HG02973 (cell line): ENCODE data around the gene GLRA3.
"Not testable (repeated sequence)": the region's sequence is repeated elsewhere in the genome, so short reads cannot be mapped to it uniquely, and the experiment has no call there.

Source experiments
- ATAC-seq: cut with Tn5 transposase; IDR thresholded peaks from one replicate; pipeline ENCODE4 v1.9.1; 2021; ENCODE audit warnings: moderate library complexity; ENCODE audit not compliant: unreplicated experiment

GLRA3 gene

DNA sequence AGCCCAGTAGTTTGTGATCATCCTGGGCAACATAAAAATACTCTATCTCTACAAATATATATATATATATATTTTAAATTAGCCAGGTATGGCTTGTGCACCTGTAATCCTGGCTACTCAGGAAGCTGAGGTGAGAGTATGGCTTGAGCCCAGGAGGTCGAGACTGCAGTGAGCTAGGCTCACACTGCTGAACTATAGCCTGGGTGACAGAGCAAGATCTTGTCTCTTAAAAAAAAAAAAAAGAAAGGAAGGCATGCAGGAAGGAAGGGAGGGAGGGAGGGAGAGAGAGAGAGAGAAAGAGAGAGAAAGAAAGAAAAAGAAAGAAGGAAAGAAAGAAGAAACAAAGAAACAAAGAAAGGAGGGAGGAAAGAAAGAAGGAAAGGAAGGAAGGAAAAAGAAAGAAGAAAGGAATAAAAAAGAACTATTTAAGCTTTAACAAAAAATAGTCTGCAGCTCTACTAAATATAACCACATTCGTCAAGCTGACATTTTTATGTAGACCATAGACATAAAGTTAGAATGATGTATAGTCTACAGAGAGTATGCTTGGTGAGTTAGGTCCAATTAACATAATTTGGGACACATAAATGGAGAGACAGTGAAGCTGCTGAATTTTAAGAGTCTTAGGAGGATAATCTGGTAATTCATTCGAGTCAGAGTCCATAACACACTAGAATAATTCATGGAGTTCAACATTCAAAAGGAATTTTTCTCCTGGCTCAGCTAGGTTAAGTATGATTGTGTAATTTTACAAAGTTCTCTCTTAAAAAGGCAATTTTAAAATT lies 111.9 kb downstream of the GLRA3 start:
- no peak for ATAC-seq

DNA sequence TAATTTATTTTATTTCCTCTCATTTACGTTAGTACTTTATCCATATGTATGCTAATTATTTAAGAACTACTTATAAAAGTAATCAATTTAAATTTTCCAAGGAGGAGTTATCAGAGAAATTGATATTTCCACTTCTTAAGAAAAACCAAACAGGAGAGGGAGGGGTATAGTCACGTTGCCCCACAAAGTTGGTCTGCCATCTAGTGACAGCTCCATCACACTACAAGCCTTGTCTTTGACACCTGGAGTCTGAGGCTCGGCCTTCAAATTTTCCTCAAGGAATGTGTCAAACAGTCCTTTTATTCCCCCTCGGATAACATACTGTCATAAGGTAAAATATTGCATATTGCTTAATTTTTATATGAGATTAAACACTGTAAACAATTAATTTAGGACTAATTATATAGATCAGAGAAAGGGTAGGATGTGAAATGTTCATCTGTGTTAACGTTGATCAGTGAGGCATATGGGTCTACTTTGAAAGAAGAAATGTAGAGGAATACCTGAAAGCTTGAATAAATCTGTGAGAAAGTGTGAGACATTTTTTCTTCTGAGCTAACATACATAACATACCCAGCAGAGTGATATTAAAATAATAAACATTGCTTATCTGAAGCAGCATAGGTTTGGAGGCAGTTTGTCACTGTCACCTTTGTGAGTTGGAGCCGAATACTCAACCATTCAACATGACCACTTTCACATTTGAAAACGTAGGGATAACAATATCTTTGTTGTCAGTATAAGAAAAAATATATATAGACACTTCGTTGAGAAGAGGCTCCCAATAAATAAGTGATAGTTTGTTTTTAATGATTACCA lies 114.4 kb downstream of the GLRA3 start:
- ATAC-seq, result peak; percentile 97

DNA sequence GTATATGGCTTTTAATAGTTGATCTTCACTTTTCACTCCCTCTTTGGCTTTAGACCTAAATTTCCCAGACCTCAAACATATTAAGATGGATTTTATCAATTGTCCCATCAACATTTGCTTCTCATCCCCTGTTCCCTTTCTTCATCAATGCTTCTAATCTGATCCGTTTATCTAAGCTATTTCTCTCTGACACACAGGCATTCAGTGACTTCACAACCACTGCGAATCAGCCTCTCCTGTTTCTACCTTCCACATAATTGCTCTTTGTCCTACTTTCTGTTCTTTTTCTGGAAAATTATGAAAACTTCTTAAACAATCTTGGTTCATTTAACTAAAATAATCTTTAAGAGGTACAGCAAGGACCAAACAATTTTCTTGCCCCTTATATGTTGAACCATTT lies 115.2 kb downstream of the GLRA3 start:
- ATAC-seq, result no peak

DNA sequence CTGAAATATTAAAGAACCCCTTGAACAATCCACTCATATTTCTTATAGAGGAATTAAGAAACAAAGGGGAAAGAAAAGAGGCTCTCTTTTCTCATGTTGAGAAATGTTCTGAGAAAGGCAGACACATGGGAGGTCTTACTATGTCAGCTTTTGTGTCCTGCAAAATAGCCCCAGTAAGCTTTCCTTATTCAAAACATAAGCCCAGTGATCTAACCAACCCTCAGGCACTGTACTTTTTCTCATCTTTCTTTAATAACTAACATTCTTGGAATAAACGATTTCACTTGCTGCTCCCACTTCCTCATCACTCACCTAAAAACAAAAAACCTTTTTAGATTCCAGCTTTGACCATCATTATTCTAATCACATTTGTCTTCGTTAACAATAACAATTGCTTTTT lies 115.9 kb downstream of the GLRA3 start:
- no peak for ATAC-seq

DNA sequence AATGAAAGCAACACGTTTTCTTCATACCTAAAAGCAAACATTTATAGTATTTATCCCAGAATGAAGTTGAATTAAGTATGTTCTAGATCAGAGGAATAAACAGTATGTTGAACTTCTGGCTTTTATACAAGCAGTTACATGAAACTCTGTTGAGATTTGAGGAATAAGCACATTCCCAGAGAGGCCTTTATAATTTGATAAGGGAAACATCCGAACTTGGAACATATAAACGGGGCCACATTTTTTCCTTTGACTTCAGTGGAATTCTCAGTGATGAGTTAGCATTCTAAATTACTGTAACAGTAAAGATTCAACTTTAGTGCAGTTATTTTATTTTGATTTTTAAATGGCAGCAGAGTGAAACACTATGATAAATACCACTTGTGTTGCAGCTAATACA lies 119.5 kb downstream of the GLRA3 start:
- ATAC-seq, result no peak

DNA sequence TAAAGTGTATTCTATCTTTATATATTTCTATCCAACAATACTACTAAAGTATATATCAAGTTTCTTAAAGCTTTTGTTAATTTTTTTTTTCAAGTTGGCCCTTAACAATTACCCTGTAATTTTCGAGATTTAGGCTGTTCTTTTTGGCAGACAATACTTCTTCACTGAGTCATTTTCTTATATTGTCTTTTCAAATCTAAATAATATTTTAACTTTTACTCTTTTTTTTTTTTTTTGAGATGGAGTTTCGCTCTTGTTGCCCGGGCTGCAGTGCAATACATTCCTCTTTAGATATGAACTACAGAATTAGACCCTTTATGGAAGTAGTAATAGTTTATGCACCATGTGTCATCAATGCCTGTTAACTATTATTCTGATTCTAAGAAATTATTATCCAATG lies 120.7 kb downstream of the GLRA3 start:
- no peak for ATAC-seq

DNA sequence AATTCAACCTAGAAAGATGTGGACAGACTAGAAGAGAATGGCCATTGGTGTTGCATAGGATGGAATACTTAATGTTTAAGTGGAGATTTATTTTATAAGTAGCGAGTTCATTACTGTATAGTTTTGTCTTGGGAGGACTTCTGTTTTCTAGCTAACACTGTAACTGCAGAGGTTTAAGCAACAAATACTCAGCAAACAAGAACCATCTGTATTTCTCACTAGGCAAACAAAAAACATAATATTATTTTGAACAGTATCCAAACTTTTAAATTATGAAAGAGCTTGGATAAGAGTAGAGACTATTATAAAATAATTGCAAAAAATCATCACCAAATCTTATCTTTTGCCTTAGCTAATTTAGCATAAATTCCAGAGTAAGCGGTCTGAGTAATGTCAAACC lies 121.1 kb downstream of the GLRA3 start:
- ATAC-seq, result no peak

DNA sequence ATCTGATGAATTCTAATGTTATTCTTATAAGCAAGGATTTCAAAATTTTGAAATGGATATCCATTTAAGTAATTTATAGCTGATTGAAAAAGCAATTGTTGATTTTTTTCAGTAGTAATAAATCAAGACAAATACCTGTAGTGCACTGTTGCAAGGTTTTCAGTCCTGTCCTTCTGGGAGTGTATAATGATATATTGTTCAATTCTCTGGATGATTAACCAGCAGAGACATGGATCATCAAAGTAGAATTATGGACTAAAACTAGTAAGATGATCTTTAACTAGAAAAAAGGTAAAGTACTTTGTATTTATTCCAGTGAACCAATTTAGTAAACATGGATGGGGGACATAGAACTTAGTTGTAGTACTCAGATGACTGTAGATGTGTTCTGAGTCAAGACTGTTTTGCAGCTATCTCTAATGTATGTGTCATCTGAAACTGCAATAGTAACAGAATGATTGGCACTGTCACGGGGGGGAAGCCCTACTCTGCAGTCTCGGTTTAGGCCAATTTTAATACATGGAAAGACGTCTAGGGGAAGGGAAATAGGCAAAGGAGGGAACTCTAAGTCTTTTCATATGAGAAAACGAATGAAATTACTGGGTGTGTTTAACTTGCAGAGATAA lies 121.9 kb downstream of the GLRA3 start:
- peak; percentile 100 for ATAC-seq

DNA sequence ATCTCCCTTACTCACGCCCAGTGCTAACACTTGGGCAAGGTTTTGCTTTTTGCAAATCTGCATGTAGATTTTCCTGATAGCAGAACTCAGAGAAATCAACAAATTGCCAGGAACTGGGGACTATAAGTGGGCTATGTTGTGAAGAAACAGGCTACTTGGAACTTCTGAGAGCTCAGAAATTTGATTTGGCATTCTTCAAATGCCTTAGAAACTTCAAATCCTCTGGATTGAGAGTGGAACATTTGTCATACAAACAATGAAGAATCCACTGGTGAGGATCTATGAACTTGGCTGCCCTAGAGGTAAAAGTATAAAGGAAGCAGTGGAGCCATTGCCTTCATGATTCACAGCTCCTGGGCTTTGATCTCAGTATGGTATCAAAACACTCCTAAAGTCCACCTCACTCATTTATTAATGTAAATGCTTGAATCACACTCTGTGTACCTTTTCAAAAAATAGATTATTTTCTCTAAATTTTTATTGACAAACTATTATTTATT lies 126.0 kb downstream of the GLRA3 start:
- no peak for ATAC-seq

DNA sequence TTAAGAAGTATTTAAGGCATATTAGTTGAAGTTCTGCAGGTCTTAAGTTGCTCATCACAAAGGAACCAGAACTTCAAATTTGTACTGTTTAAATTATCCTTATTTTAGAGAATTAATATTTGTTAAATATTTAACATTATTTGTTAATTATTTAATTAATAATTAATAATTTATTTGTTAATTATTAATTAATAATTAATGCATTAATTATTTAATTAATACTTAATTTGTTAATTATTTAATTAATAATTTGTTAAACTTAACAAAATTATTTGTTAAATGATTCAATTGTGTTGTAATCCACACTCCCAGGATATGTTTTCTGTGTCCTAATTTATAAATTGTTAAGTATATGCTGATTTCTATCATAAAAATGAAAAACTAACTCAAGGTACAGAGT lies 129.4 kb downstream of the GLRA3 start:
- no peak for ATAC-seq

DNA sequence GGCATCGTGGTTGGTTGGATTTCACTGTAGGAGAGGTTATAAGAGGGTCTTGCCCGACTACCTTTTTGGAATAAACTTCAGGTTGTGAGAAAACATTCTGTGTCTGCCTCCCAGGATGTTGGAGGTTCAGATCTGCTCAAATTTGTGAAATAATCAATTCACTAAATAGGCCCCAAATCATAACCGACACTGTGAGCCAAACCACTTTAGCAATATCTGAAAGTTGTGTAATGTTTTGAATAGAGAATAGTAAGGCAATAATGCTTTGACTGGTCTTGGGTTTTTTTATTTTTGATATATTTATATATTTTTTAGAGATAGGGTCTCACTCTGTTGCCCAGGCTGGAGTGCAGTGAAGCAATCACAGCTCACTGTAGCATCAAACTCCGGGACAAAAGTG lies 131.2 kb downstream of the GLRA3 start:
- no peak for ATAC-seq

DNA sequence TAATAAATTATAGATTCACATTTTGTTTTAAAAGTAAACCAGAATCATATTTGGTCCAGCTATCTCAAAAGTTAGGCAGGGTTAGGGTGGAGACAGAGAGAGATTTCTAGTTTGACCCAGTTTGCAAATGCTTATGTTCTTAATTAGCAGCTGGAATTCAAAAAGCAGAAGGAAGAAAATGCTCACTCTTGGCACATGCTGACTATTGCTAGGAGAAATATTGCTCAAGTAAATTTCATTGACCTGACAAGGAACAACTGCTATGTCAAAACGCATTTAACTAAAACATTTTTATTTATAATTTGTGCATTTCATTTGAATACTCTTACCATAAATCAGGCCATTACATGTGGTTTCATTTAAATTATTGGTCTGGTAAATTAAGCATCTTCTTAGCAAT lies 131.8 kb downstream of the GLRA3 start:
- ATAC-seq, result no peak

DNA sequence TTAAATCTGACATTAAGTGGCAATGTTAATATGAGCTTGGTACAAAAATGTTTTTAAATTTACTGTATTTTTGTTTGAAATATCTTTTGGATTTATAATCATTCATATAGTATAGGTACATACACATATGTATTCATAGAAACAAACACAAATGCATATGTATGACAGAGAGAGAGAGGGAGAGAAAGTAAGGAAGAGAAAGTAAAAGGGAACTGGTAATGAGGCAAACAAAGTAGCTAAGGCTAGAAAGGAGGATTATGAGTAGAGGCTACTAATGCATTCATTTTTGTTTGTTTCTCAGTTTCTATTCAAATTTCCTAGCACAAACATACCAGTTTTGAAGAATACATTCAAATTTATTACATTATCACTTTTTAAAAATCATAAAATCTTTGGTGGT lies 132.4 kb downstream of the GLRA3 start:
- no peak for ATAC-seq

DNA sequence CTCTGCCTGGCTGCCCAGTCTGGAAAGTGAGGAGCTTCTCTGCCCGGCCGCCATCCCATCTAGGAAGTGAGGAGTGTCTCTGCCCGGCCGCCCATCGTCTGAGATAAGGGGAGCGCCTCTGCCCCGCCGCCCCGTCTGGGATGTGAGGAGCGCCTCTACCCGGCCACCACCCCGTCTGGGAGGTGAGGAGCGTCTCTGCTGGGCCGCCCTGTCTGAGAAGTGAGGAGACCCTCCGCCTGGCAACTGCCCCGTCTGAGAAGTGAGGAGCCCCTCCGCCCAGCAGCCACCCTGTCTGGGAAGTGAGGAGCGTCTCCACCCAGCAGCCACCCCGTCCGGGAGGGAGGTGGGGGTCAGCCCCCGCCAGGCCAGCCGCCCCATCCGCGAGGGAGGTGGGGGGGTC lies 137.2 kb downstream of the GLRA3 start:
- ATAC-seq, result not testable (repeated sequence)

DNA sequence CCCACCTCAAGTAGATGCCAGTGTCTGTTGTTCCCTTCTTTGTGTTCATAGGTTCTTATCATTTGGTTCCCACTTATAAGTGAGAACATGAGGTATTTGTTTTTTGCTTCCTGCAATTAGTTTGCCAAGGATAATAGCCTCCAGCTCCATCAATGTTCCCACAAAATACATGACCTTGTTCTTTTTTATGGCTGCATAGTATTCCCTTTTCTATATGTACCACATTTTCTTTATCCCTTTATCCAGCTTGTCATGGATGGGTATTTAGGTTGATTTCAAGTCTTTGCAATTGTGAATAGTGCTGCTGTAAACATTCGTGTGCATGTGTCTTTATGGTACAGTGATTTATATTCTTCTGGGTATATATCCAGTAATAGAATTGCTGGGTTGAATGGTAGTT lies 138.4 kb downstream of the GLRA3 start:
- ATAC-seq, result no peak

DNA sequence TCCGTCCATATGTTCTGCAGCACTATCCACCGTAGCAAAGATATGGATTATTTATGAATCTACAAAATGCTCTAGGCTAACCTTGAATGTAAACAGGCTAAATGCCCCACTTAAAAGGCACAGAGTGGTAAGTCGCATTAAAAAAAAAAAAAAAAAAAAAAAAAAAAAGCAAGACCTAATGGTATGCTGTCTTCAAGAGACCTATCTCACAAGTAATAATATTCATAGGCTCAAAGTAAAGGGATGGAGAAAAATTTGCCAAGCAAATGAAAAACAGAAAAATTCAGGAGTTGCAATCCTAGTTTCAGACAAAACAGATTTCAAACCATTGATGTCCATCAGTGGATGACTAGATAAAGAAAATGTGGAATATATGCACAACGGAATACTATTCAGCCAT lies 139.4 kb downstream of the GLRA3 start:
- ATAC-seq, result no peak

DNA sequence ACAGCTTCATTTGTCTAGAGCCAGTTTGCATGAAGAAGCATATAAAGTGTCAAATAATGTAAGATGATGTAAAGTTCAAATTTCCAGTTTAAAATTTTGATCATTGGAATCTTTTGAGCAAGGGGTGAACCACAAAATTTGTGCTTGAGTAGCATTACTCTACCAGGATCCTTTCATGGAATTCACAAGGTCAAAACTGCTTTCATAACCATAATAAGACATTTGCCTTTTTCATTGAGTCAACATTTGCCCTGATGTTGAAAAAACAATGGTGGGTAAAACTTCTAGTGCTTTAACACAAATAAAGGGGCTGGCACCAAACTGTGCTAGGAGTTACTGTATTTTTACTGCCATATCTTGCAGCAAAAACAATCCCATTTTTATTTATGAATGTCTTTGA lies 142.2 kb downstream of the GLRA3 start:
- ATAC-seq, result no peak

DNA sequence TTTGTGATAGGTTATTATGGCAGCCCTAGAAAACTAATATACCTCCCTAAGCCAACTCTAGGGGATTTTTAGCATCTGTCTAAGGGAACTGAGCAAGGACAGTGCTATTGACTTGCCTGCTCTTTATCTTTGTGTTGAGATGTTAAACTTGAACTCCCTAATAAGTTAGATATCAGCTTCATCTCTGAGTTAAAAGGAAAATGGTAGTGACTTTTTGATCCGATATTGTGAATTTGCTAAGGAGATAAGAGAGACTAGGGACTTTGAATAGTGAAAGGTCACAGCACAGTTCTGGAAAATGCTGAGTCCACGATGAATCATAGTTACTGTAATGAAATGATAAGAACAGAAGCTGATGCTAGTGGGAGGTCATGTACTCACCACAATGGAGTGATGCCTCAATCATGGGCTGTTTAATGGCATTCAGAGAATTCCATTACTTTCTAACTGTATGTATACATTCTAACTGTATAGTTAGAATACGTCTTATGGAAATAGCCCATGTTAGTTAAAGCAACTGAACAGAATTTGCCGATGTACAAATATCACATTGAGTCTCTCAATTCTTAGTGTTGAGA lies 147.2 kb downstream of the GLRA3 start:
- ATAC-seq, result no peak

DNA sequence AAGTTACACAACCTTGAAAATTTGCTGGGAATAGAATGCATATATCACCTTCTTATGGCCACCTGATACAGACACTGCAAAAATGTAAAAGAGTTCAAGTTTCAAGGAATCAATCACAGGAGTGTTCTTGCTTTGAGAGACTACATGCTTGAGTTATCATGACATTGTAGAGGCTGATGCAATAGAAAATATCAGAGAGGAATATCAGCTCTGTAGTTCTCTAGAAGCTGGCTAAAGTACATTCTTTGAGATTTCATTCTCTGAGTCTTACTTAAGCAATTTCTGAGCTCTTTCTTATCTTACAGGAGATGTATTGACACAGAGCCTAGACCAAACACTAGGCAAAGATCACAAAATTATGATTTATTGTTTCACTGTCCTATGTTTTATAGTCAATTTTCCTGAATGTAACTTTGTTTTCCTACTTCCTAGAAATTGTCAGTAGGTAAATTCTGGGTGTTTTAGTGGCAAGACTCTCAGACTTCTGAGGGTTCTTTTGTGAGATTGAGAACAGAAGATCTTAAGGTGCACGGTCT lies 154.7 kb downstream of the GLRA3 start:
- ATAC-seq, result no peak

DNA sequence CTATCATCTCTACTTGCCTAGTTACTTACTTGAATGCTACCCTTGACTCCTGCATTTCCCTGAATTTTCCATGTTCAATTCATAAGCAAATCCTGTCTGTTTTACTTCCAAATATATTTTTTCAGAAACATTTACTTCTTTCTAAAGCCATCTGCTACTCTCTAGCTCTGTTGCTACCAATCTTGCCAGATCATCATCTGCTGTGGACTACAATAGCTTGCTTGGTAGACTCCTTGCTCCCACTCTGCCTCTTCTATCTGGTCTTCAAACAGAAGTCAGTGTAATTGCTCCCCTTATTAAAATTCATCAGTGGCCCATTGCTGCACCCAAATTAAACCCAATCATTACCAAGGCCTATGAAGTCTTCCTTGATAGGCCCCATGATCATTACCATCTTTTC lies 155.2 kb downstream of the GLRA3 start:
- ATAC-seq, result no peak

DNA sequence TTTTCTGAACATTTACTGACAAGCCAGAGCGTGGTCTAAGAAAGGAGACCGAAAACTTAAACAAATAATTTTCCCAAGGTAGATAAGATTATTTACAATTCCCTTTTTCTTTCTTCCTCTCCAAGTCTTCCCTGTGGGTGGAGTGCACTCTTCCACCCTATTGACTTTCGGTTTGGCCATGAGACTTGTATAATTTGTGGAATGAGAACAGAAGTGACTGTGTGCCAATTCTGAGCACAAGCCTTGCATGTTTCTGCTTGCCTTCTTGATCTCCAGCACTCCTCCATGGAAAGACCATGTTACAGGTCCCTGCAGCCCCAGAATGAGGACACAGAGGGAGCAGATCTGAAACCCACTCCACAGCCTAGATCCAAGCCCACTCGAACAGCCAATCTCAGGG lies 156.8 kb downstream of the GLRA3 start:
- no peak for ATAC-seq
